SK-N-SH treated with all-trans-retinoic acid at 6 μM for 48 hours (cell line): Measurements from ENCODE around the gene ELAVL1.

ENCODE experiments used
- ATAC-seq: fragments of 200-7000 bp; cut with Tn5 transposase; 3 replicates; pipeline ENCODE4 v1.9.1; 2020; ENCODE audit warnings: mild to moderate bottlenecking, moderate library complexity
- ARNTL ChIP-seq: fragments of 450-650 bp; formaldehyde crosslinking; IDR thresholded peaks from 2 replicates; pipeline ENCODE4 v1.5.0; 2020; ENCODE audit warnings: low read depth, mild to moderate bottlenecking, moderate library complexity, borderline replicate concordance
- CREB5 ChIP-seq: fragments of 250-450 bp; sonication (Bioruptor Pico); IDR thresholded peaks from 2 replicates; pipeline ENCODE4 v1.5.1; 2020; ENCODE audit warnings: low read depth, mild to moderate bottlenecking, moderate library complexity
- CSDC2 ChIP-seq: fragments of 250-450 bp; sonication (Bioruptor Pico); IDR thresholded peaks from 2 replicates; pipeline ENCODE4 v1.5.0; 2020; ENCODE audit warnings: mild to moderate bottlenecking, moderate library complexity
- CSRNP3 ChIP-seq: fragments of 250-450 bp; sonication (Bioruptor Pico); IDR thresholded peaks from 2 replicates; pipeline ENCODE4 v1.5.1; 2021; ENCODE audit warnings: mild to moderate bottlenecking, moderate library complexity
- ESRRG ChIP-seq: fragments of 250-450 bp; sonication (Bioruptor Pico); IDR thresholded peaks from 2 replicates; pipeline ENCODE4 v1.6.1; 2021; ENCODE audit warnings: mild to moderate bottlenecking
- GLIS3 ChIP-seq: fragments of 250-450 bp; sonication (Bioruptor Pico); IDR thresholded peaks from 2 replicates; pipeline ENCODE4 v1.5.0; 2020; ENCODE audit warnings: mild to moderate bottlenecking, moderate library complexity
- ISL1 ChIP-seq: fragments of 250-450 bp; sonication (Bioruptor Pico); IDR thresholded peaks from 2 replicates; pipeline ENCODE4 v2.1.2; 2022; ENCODE audit warnings: mild to moderate bottlenecking, moderate library complexity
- POU6F1 ChIP-seq: fragments of 250-450 bp; sonication (Bioruptor Pico); IDR thresholded peaks from 2 replicates; pipeline ENCODE4 v1.8.0; 2021; ENCODE audit warnings: low read depth, mild to moderate bottlenecking, moderate library complexity, borderline replicate concordance
- SNAI2 ChIP-seq: fragments of 250-450 bp; sonication (Bioruptor Pico); IDR thresholded peaks from 2 replicates; pipeline ENCODE4 v1.5.0; 2020; ENCODE audit warnings: mild to moderate bottlenecking, moderate library complexity
- TOX ChIP-seq: fragments of 250-450 bp; sonication (Bioruptor Pico); IDR thresholded peaks from 2 replicates; pipeline ENCODE4 v1.8.0; 2021; ENCODE audit warnings: mild to moderate bottlenecking, moderate library complexity, borderline replicate concordance
- TSHZ2 ChIP-seq: fragments of 250-450 bp; sonication (Bioruptor Pico); IDR thresholded peaks from 2 replicates; pipeline ENCODE4 v1.5.0; 2020; ENCODE audit warnings: mild to moderate bottlenecking, moderate library complexity
- ZC3H10 ChIP-seq: fragments of 250-450 bp; sonication (Bioruptor Pico); IDR thresholded peaks from 2 replicates; pipeline ENCODE4 v1.5.1; 2021; ENCODE audit warnings: mild to moderate bottlenecking, moderate library complexity
- ZFP3 ChIP-seq: fragments of 250-450 bp; sonication (Bioruptor Pico); IDR thresholded peaks from 2 replicates; pipeline ENCODE4 v1.5.0; 2020; ENCODE audit warnings: mild to moderate bottlenecking, moderate library complexity
- ZFP30 ChIP-seq: fragments of 450-650 bp; formaldehyde crosslinking; IDR thresholded peaks from 2 replicates; pipeline ENCODE4 v1.5.0; 2022; ENCODE audit warnings: mild to moderate bottlenecking, moderate library complexity
- ZNF565 ChIP-seq: fragments of 450-650 bp; formaldehyde crosslinking; conservative IDR thresholded peaks from 2 replicates; pipeline ENCODE4 v1.5.0; 2020; ENCODE audit warnings: low read depth, mild to moderate bottlenecking, moderate library complexity
- ZNF70 ChIP-seq: fragments of 450-650 bp; formaldehyde crosslinking; IDR thresholded peaks from 2 replicates; pipeline ENCODE4 v1.5.0; 2020; ENCODE audit warnings: mild to moderate bottlenecking, moderate library complexity
- ZNF8 ChIP-seq: fragments of 450-650 bp; formaldehyde crosslinking; IDR thresholded peaks from 2 replicates; pipeline ENCODE4 v1.5.0; 2020; ENCODE audit warnings: mild to moderate bottlenecking, moderate library complexity

The ELAVL1 gene

GRCh38 chr19:7912697-7913564 is 92.5 kb downstream of the ELAVL1 start:
- no peak for ATAC-seq

GRCh38 chr19:7912144-7912696 is 93.2 kb downstream of the ELAVL1 start:
- no peak for ATAC-seq
- no peak for TF ChIP-seq ARNTL (CRISPR knock-in tag)
- no peak for TF ChIP-seq SNAI2 (CRISPR knock-in tag)

More at GRCh38 chr19:7912697-7913564, 92.5 kb downstream of the ELAVL1 start:
- no peak for TF ChIP-seq ZFP3
- no peak for TF ChIP-seq ZNF70 (CRISPR knock-in tag)
- no peak for TF ChIP-seq ARNTL (CRISPR knock-in tag)
- TF ChIP-seq CSDC2 (CRISPR knock-in tag), result no peak
- no peak for TF ChIP-seq ZFP30 (CRISPR knock-in tag)
- TF ChIP-seq ESRRG (CRISPR knock-in tag), result no peak
- no peak for TF ChIP-seq POU6F1 (CRISPR knock-in tag)
- no peak for TF ChIP-seq TOX (CRISPR knock-in tag)
- TF ChIP-seq ZNF565 (CRISPR knock-in tag), result no peak
- TF ChIP-seq ISL1 (CRISPR knock-in tag), result no peak
- TF ChIP-seq GLIS3 (CRISPR knock-in tag), result no peak

- ATAC-seq, result no peak
- TF ChIP-seq ZNF8 (no peak), CSDC2 (CRISPR knock-in tag) (no peak), ARNTL (CRISPR knock-in tag) (no peak), CSRNP3 (CRISPR knock-in tag) (no peak), SNAI2 (CRISPR knock-in tag) (no peak), CREB5 (CRISPR knock-in tag) (no peak), ESRRG (CRISPR knock-in tag) (no peak), ZC3H10 (CRISPR knock-in tag) (no peak), TSHZ2 (CRISPR knock-in tag) (no peak), TOX (CRISPR knock-in tag) (no peak)
- TF ChIP-seq, all 23 proteins: peak for 0
Observed at GRCh38 chr19:7911508-7912143, 93.8 kb downstream of the ELAVL1 start.

- no peak for TF ChIP-seq TOX (CRISPR knock-in tag)
- TF ChIP-seq, all 23 proteins: peak for 0
- ATAC-seq, result no peak
Observed at GRCh38 chr19:7910321-7911161, 94.9 kb downstream of the ELAVL1 start.
